ENCODE measurements around the gene IL31.

Gene IL31

GRCh38 chr12:122126713-122127597 is 47.1 kb downstream of the IL31 start:
- no peak overlapping the region for H3K4me3 ChIP-seq (ENCODE audit: extremely low read depth, insufficient read depth, low read length, poor library complexity, severe bottlenecking)
- H3K4me1 ChIP-seq (ENCODE audit: control insufficient read depth, insufficient read depth, low read length, poor library complexity, severe bottlenecking): no peaks in the 10 kb centered on the region
- H3K36me3 ChIP-seq (ENCODE audit: control insufficient read depth, insufficient read depth, low read length): peaks cover 37% of the 10 kb centered on the region
- 92 to 93% methylated on average over 9 to 14 of the region's 15 CpGs for WGBS, 2 experiments (ENCODE audit: insufficient coverage in 2 of 2)
- H3K9me3 ChIP-seq (ENCODE audit: control insufficient read depth, low read length): no peaks in the 10 kb centered on the region
- H3K27ac ChIP-seq (ENCODE audit: low read depth, low read length, severe bottlenecking): no peak overlapping the region

GRCh38 chr12:122126342-122126635 is 47.7 kb downstream of the IL31 start:
- WGBS, 2 experiments (ENCODE audit: insufficient coverage in 2 of 2): 87 to 89% methylated on average over 5 to 7 of the region's 7 CpGs
- H3K9me3 ChIP-seq (ENCODE audit: control insufficient read depth, low read length): no peaks in the 10 kb centered on the region
- H3K4me1 ChIP-seq (ENCODE audit: control insufficient read depth, insufficient read depth, low read length, poor library complexity, severe bottlenecking): no peaks in the 10 kb centered on the region
- peaks cover 32% of the 10 kb centered on the region for H3K36me3 ChIP-seq (ENCODE audit: control insufficient read depth, insufficient read depth, low read length)
- no peak overlapping the region for H3K4me3 ChIP-seq (ENCODE audit: extremely low read depth, insufficient read depth, low read length, poor library complexity, severe bottlenecking)
- no peak overlapping the region for H3K27ac ChIP-seq (ENCODE audit: low read depth, low read length, severe bottlenecking)

- no peaks in the 10 kb centered on the region for H3K4me1 ChIP-seq (ENCODE audit: control insufficient read depth, insufficient read depth, low read length, poor library complexity, severe bottlenecking)
- H3K36me3 ChIP-seq (ENCODE audit: control insufficient read depth, insufficient read depth, low read length): peaks cover 29% of the 10 kb centered on the region
- H3K27ac ChIP-seq (ENCODE audit: low read depth, low read length, severe bottlenecking): no peak overlapping the region
- WGBS, 2 experiments (ENCODE audit: insufficient coverage in 2 of 2): 94% methylated on average over 11 to 13 of the region's 13 CpGs
- H3K9me3 ChIP-seq (ENCODE audit: control insufficient read depth, low read length): no peaks in the 10 kb centered on the region
- no peak overlapping the region for H3K4me3 ChIP-seq (ENCODE audit: extremely low read depth, insufficient read depth, low read length, poor library complexity, severe bottlenecking)
Observed at GRCh38 chr12:122125452-122126341, 48.3 kb downstream of the IL31 start.

- H3K4me1 ChIP-seq (ENCODE audit: control insufficient read depth, insufficient read depth, low read length, poor library complexity, severe bottlenecking): no peaks in the 10 kb centered on the region
- H3K27ac ChIP-seq (ENCODE audit: low read depth, low read length, severe bottlenecking): no peak overlapping the region
- H3K4me3 ChIP-seq (ENCODE audit: extremely low read depth, insufficient read depth, low read length, poor library complexity, severe bottlenecking): no peak overlapping the region
- no peaks in the 10 kb centered on the region for H3K9me3 ChIP-seq (ENCODE audit: control insufficient read depth, low read length)
- peaks cover 22% of the 10 kb centered on the region for H3K36me3 ChIP-seq (ENCODE audit: control insufficient read depth, insufficient read depth, low read length)
- 96 to 100% methylated on average over 4 to 6 of the region's 14 CpGs for WGBS, 2 experiments (ENCODE audit: insufficient coverage in 2 of 2)
Observed at GRCh38 chr12:122124370-122124769, 49.7 kb downstream of the IL31 start.

GRCh38 chr12:122123761-122124145 is 50.3 kb downstream of the IL31 start:
- 85 to 92% methylated on average over 7 to 8 of the region's 9 CpGs for WGBS, 2 experiments (ENCODE audit: insufficient coverage in 2 of 2)
- H3K27ac ChIP-seq (ENCODE audit: low read depth, low read length, severe bottlenecking): no peak overlapping the region

GRCh38 chr12:122123051-122123760 is 50.8 kb downstream of the IL31 start:
- peaks cover 12% of the 10 kb centered on the region for H3K36me3 ChIP-seq (ENCODE audit: control insufficient read depth, insufficient read depth, low read length)
- no peaks in the 10 kb centered on the region for H3K9me3 ChIP-seq (ENCODE audit: control insufficient read depth, low read length)
- H3K4me3 ChIP-seq (ENCODE audit: extremely low read depth, insufficient read depth, low read length, poor library complexity, severe bottlenecking): no peak overlapping the region
- H3K4me1 ChIP-seq (ENCODE audit: control insufficient read depth, insufficient read depth, low read length, poor library complexity, severe bottlenecking): no peaks in the 10 kb centered on the region
- H3K27ac ChIP-seq (ENCODE audit: low read depth, low read length, severe bottlenecking): no peak overlapping the region
- 26 to 32% methylated on average over 20 to 22 of the region's 22 CpGs for whole genome bisulfite sequencing, 2 experiments (ENCODE audit: insufficient coverage in 2 of 2)

More at GRCh38 chr12:122123761-122124145, 50.3 kb downstream of the IL31 start:
- Histone ChIP-seq H3K9me3 (ENCODE audit: control insufficient read depth, low read length) (no peaks in the 10 kb centered on the region), H3K36me3 (ENCODE audit: control insufficient read depth, insufficient read depth, low read length) (peaks cover 17% of the 10 kb centered on the region), H3K4me1 (ENCODE audit: control insufficient read depth, insufficient read depth, low read length, poor library complexity, severe bottlenecking) (no peaks in the 10 kb centered on the region), H3K4me3 (ENCODE audit: extremely low read depth, insufficient read depth, low read length, poor library complexity, severe bottlenecking) (no peak overlapping the region)

All from mesodermal cell (in vitro differentiated cells).